CD1c-positive myeloid dendritic cell (primary cell): Measurements from ENCODE around the gene TACR3.
"Not testable (repeated sequence)": the region's sequence is repeated elsewhere in the genome, so short reads cannot be mapped to it uniquely, and the experiment has no call there.

Source experiments
- DNase-seq: peaks from one replicate; pipeline ENCODE4 v3.0.0-alpha.2; 2016; ENCODE audit errors: extremely low spot score

Gene TACR3, protein sequence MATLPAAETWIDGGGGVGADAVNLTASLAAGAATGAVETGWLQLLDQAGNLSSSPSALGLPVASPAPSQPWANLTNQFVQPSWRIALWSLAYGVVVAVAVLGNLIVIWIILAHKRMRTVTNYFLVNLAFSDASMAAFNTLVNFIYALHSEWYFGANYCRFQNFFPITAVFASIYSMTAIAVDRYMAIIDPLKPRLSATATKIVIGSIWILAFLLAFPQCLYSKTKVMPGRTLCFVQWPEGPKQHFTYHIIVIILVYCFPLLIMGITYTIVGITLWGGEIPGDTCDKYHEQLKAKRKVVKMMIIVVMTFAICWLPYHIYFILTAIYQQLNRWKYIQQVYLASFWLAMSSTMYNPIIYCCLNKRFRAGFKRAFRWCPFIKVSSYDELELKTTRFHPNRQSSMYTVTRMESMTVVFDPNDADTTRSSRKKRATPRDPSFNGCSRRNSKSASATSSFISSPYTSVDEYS

DNA sequence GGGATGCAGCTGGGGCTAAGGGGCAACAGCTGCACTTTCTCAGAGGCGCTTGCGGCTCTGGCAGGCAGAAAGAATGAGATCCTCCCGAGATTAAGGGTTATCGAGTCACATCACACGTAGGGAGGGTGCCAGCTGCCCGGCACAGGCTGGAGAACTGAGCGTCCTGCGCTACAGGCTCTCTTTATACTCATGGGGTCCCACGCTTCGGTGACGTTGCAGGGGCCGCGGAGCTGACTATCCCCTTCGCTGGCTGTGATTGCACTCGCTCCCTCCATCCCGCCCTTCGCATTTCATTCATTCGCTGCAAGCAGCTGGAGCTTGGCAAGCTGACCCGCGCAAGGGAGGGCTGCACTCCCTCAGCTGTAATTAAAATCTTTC is at the start of gene TACR3:
TSS of gene TACR3 (minus strand) at position 156 of the 378 bp plus-strand sequence. CDS start 310 bp downstream, outside the sequence.
- DNase-seq: no peak

DNA sequence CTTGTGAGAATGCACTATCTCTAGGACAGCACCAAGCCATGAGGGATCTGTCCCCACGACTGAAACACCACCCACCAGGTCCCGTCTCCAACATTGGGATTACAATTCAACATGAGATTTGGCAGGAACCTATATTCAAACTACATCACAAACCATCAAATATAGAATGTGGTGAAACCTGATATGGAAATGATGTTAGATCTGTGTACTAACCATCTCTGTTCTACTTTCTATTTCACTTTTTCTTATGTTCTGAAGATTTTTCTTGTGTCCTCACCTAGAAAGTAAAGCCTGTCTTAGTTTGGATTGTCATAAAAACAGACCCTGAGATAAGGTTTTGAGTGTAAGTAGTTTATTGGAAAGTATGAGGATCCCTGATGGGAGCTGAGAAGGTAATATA is 37.8 kb upstream of the TACR3 start:
- no peak for DNase-seq

DNA sequence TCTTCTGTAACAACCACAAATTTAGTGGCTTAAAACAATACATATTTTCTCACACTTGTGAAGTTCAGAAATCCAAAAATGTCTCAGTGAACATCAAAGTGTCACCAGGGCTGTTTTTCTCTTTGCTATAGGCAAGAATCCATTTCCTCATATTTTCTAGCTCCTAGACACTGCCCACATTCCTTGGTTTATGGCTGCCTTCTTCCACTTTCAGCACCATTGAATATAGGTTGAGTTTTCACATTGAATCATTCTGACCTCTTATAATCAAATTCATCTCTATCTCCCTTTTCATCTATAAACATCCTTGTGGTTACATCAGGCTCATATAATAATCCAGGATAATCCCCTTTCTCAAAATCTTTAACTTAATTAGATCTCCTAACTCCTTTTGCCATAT is 37.0 kb upstream of the TACR3 start:
- no peak for DNase-seq

DNA sequence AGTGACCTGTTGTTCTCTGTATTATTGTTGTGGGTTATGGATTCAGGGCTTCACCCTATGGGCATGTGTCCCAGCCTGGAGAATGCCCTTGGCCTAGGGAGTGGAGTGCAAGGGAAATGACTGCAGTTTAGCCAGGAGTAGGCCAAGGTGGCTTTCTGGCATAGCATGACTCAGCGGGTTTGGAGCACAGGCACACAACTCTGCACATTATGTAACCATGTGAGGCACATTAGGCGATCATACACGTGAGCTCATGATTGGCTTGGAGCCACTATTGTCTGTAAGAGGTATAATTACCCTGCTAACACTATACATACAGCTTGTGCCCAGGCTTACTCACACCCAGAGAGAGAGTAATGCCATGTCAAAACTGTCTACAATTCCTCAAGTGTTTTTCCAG is 35.1 kb upstream of the TACR3 start:
- DNase-seq: no peak

DNA sequence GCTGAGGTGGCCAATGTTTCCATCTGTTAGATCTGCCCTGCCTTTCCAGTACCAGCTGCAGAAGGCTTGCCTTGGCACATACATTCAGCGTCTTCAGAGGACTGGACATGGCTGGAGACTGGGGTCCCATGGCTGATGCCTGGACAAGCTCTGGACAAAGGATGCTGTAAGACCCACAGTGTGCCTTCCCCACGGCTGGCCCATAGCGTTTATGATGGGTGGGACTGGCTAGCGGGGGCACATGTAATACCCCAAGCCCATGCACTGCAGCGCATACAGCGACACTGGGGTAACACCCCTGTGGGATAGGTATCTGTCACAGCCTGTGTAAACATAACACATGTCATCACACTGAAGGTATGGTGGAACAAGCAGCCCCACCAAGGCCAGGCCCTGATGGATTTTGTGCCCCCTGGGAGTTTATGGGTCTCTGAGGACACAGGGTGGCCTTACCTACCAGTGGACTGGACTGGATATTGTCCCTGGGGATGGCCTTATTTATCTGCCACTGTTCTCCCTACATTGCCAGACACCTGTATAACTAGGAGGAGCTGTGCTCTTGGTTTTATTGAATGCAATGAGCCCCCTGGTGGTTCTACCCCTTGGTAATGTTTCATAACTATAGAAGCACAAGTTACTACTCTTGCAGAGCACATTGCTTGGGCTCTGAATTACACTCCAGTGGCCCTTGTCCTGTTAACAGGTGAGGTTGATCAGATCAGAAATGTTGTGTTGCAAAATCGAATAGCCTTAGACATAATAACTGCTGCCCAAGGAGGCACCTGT is 34.3 kb upstream of the TACR3 start:
- no peak for DNase-seq

DNA sequence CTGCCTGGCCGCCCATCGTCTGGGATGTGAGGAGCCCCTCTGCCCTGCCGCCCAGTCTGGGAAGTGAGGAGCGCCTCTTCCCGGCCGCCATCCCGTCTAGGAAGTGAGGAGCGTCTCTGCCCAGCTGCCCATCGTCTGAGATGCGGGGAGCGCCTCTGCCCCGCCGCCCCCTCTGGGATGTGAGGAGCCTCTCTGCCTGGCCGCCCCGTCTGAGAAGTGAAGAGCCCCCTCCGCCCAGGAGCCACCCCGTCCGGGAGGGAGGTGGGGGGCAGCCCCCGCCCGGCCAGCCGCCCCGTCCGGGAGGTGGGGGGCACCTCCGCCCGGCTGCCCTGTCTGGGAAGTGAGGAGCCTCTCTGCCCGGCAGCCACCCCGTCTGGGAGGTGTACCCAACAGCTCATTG is 3.4 kb upstream of the TACR3 start:
- DNase-seq: not testable (repeated sequence)

DNA sequence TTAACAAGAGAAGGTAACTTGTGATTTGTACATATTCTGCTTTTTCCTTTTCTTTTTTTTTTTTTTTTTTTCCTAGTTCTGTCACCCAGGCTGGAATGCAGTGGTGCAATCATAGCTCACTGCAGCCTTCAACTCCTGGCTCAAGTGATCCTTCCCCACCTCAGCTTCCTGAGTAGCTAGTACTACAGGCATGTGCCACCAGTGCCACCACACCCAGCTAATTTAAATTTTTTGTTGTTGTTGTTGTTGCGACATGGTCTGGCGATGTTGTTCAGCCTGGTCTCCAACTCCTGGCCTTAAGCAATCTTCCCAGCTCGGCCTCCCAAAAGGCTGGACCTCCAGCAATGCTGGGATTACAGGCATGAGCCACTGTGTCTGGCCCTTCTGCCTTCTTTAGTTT is 1.5 kb upstream of the TACR3 start:
- DNase-seq: no peak

DNA sequence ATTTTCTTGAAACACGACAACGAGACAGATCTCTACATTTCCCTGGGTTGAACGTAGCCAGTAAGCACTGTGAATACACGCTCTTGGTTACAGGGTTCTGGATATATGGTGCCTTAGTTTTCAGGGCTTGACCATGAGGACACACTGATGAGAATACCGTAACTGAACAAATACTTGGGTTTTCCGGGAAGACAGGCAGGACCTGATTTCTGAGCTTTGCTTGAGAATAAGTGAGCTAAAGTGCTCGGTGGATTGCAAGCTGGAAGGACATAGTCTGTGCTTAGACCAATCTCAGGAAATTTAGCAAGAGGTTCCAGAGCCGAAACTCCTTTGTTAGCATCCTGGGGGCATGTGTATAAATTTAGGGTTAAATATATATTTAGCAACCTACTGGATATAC is 876 bp upstream of the TACR3 start:
- DNase-seq: no peak

DNA sequence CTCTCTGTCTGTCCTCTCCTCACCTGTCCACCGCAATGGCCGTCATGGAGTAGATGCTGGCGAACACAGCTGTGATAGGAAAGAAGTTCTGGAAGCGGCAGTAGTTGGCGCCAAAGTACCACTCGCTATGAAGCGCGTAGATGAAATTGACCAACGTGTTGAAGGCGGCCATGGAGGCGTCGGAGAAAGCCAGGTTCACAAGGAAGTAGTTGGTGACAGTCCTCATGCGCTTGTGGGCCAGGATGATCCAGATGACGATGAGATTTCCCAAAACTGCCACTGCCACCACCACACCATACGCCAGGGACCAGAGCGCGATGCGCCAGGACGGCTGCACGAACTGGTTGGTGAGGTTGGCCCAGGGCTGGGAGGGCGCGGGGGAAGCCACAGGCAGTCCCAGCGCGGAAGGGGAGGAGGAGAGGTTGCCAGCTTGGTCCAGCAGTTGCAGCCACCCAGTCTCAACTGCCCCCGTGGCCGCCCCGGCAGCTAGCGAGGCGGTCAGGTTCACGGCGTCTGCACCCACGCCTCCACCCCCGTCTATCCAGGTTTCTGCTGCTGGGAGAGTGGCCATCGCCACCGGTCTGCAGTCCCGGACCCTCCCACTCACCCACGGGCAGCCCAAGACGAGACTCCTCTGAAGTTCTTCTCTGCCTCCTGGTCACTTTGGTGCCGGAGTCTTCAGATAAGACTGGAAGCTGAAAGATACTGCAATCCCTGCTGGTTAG is 518 bp downstream of the TACR3 start:
- DNase-seq: no peak

DNA sequence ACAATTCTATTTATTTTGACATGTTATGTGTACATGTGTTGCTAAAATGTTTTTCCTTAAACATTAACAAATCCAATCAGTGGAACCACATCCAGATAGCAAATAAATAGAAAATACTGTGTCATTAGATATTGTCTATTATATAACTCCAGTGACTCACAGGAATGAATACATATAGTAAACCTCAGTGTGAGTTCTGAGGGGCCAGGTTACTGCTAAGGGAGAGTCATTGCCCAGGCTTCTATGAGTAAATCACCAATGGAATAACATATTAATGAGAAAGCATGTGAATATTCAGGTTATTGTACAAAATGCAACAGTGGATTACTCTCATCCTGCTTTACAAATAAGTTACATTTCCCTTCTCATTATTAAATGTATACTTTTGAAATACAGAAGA is 27.2 kb downstream of the TACR3 start:
- DNase-seq: no peak

DNA sequence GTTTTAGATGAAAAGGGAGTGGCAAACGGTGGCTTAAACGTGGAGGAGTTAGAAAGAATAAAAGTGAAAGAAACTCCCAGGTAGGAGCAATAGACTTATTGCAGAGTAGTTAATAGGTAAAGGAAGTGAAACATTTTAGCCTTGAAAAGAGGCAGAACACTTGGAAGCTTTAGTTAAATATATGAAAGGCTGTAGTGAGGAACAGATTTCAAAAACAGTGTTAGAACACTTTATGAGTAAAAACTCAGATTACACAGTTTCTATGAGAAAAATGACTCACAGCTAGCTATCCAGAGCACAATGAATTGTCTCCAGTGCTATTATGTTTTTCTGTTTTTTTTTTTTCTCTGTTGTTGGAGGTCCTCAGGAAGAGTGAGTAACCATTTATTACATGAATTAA is 45.8 kb downstream of the TACR3 start:
- DNase-seq: no peak

DNA sequence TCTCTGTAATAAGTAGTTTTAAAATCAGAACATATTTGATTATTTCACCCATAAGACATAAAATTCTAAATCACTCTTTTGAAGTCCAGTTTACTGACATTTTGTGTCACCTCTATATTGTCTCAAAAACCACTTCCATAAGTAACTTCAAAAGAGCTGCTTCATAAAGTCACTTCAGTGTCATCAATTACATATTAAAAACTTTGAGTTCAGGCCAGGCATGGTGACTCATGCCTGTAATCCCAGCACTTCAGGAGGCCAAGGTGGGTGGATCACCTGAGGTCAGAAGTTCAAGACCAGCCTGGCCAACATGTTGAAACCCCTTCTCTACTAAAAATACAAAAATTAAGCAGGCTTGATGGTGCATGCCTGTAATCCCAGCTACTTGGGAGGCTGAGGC is 53.0 kb downstream of the TACR3 start:
- DNase-seq: not testable (repeated sequence)

DNA sequence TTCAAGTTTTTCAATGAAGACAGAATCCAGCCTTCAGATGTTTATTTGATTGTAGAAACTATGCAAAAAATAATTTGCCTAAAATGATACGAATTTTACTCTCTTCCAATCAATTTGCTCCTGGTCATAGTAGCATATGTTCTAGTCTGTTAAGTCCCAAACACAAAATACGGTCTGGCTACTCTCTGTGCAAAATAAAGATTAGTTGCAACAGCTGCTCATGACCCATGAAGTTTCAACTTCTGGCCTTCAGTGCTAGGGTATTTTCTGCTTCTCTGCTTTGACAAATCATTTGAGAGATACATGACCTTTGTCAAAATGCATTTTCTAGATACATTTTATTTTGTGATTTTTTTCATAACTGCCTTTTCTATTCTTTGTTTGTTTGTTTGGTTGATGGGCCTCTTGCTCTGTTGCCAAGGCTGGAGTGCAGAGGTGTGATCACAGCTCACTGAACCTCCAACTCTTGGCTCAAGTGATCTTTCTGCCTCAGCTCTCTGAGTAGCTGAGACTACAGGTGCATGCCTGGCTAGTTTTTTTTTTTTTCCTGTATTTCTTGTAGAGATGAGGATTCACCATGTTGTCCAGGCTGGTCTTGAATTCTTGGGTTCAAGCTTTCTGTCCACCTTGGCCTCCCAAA is 55.2 kb downstream of the TACR3 start:
- no peak for DNase-seq

DNA sequence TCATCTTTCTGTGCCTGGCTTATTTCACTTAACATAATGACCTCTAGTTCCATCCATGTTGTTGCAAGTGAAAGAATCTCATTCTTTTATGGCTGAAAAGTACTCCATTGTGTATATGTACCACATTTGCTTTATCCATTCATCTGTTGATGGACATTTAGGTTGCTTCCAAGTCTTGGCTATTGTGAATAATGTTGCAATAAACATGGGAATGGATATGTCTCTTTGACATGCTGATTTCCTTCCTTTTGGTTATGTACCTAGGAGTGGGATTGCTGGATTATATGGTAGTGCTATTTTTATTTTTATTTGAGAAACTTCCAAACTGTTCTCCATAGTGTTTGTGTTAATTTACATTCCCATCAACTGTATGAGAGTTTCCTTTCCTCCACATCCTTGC is 71.2 kb downstream of the TACR3 start:
- DNase-seq: no peak

DNA sequence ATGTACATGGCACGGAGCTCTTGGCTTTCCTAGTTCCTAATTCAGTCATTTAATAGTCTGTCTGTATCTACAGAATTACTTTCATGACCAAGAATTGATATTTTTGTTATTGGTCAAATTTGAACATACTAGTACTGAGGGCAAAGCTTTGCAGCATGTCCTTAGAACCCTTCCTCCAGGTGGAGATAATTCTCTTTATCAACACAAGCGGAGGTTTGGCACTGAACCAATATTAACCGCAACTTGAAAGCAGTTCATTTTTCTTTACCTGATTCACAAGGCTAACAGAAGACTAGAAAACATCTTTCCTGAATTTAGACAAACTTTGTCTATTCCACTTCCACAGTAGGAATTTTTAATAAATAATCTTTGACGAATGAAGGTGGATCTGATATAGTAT is 73.8 kb downstream of the TACR3 start:
- no peak for DNase-seq

DNA sequence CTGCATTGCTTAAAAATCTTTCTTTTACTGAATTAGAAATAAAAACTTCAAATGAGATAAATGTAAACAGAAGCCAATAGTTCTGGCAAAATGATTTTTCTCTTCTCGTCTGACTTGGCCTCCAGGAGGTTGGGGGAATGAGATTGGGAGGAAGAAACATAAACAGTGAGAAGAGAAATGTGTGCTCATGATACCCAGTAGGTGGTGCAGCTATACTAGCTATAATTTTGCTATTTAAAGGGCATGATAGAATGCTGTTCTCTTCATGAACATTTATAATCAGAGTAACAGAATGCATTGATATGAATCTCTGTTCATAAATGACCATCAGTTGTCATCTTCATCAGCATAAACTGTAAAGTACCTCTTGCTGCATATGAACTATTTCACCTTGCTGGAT is 85.5 kb downstream of the TACR3 start:
- DNase-seq: no peak

DNA sequence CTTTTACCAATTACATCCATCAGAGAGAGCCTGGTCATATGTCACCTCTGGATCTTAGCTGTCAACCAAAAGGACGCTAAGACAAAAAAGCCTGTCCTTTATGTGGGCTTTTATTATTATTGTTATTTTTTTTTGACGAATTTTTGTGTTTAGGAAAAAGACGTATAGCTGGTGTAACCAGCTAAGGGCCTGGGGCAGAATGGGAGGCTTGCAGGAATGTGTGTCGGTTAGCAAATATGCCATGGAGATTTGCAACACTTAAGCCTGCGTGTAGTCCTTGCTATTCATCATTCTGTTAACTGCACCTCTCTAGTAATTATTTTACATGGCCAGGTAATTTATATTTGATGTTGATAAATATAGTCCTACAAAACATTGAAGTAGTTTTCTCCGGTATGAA is 93.5 kb downstream of the TACR3 start:
- DNase-seq: no peak

DNA sequence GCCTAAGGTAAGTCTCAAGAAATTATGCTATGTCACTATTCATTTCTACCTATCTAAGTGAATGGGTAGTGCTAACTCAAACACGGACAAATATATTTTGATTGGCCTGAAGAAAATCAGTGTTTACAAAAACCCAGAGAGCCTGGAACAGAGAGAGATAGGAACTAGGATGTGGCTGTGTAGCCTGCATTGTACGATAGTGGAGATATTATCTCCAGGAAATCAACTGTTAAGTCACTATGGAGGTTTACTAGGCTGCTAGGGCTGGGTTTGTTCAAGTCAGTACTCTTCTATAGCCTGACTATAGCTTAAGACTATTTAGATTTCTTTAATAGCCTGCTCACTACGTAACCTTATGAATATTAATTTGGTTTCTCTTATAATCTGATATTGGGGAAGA is 127.9 kb downstream of the TACR3 start:
- no peak for DNase-seq

DNA sequence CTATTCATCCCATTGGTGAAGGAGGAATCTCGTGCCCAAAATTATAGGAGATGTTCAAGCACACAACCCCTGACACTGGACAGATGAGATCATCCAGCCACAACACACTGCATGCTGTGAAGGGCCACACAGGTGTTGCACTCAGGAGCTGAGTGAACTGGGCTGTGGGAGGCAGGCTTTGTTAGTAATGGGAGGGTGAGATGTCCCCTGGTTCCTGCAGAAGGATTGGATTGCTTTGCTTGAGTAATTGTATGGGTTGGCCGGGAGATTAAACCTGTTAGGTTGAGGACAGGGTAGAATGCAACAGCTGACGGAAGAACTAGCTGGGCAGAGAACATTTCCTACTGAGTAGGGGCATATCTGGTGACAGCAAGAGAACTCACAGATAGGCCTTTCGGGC is 152.2 kb downstream of the TACR3 start:
- no peak for DNase-seq

DNA sequence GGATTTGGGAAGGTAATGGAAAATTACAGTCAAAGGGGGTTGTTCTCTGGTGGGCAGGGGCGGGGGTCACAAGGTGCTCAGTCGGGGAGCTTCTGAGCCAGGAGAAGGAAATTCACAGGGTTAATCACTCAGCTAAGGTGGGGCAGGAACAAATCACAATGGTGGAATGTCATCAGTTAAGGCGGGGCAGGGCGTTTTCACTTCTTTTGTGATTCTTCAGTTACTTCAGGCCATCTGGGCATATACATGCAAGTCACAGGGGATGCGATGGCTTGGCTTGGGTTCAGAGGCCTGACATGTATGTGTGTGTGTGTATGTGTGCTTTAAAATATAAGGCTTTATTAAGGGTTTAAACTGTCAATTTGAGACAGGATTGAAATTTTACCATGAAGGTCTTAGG is 160.6 kb downstream of the TACR3 start:
- not testable (repeated sequence) for DNase-seq
